ENCODE data around the gene NR2E3. TPM values are rescaled to one million over a fixed set of nuclear protein-coding genes. Genes with fewer than 3 reads are reported as not detected.

NR2E3 gene
- total and polyA plus RNA-seq, 2 of the 13 experiments (the other 11 are each of a cell fraction or from before 2014, with no cell fraction given): not detected

DNA sequence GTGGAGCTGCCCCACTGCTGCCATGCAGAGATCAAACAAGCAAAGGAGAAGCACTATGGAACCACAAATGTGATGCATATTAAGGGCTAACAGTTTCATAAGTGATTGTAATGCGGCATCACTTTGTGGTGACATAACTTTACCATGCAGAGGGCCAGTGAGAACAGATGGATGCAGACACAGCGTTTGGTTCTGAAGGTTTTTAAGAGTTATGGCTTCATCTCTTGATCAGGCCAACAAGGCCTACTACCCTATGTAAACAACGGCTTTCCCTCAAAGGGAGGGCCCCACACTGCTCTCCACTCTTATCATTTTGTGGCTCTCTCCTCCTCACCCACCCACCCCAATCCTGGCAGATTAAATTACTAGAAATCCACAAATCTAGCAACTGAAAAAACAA lies 13.4 kb downstream of the NR2E3 start:
- intact Hi-C loops (cut with micrococcal nuclease; ENCODE audit: unreplicated experiment): no loop called here
- no peak for FAIRE-seq
- peaks cover 21% of the 10 kb centered on the region; the same call in 1 of the 2 replicates for H3K9me3 ChIP-seq (ENCODE audit: low read length)
- no peak overlapping the region for H3K4me3 ChIP-seq (replicated peaks in 1 of 3; ENCODE audit: insufficient read depth in 1 of 3, low read depth in 2 of 3, low read length in 3 of 3)
- no peak for DNase-seq (ENCODE audit: low spot score)
- H3K4me2 ChIP-seq (ENCODE audit: low read depth, low read length): no peak overlapping the region
- no peak overlapping the region for H3K27ac ChIP-seq (ENCODE audit: extremely low read length, insufficient read depth, low read length)
- H3K27me3 ChIP-seq (ENCODE audit: control insufficient read depth in 1 of 2, insufficient read depth in 2 of 2, low read length in 2 of 2): no peaks in the 10 kb centered on the region
- in situ Hi-C loops (cut with HindIII; ENCODE audit: extremely low pct_ligation_motif_present, low pct_unique_long_range_greater_than_20kb): no loop called here
- POLR2A ChIA-PET: no interaction called here
- H2AFZ ChIP-seq (ENCODE audit: low read length): no peak overlapping the region
- TF ChIP-seq CEBPG (CRISPR knock-in tag; IDR thresholded peaks at IDR 0.05) (no peak), ZNF547 (CRISPR knock-in tag; IDR thresholded peaks at IDR 0.05) (no peak), MBD4 (IDR thresholded peaks at IDR 0.05; ENCODE audit: borderline replicate concordance, low read length) (no peak), NKX3-1 (CRISPR knock-in tag; IDR thresholded peaks at IDR 0.05) (no peak), ADNP (CRISPR knock-in tag; IDR thresholded peaks at IDR 0.05) (no peak)
- CTCF ChIA-PET (ENCODE audit: low intra/inter-chr PET ratio, low total read pairs): no interaction called here
- no peaks in the 10 kb centered on the region for H3K79me2 ChIP-seq (ENCODE audit: insufficient read depth, low read length)
- no TSS peak for BruUV-seq (replicated peaks)
- H4K20me1 ChIP-seq (ENCODE audit: insufficient read depth, low read length): no peaks in the 10 kb centered on the region
- H3K4me1 ChIP-seq (ENCODE audit: insufficient read depth, low read length): no peaks in the 10 kb centered on the region
- H3K36me3 ChIP-seq (replicated peaks in 1 of 2; ENCODE audit: control insufficient read depth in 1 of 2, insufficient read depth in 2 of 2, low read length in 2 of 2): no peaks in the 10 kb centered on the region; a peak in 2 of 5 replicates
- 74% methylated on average over 3 of the region's 3 CpGs for WGBS (ENCODE audit: low lambda C conversion rate)
- H3K9ac ChIP-seq (ENCODE audit: insufficient read depth, low read depth, low read length): no peak overlapping the region
- no peak for ATAC-seq

DNA sequence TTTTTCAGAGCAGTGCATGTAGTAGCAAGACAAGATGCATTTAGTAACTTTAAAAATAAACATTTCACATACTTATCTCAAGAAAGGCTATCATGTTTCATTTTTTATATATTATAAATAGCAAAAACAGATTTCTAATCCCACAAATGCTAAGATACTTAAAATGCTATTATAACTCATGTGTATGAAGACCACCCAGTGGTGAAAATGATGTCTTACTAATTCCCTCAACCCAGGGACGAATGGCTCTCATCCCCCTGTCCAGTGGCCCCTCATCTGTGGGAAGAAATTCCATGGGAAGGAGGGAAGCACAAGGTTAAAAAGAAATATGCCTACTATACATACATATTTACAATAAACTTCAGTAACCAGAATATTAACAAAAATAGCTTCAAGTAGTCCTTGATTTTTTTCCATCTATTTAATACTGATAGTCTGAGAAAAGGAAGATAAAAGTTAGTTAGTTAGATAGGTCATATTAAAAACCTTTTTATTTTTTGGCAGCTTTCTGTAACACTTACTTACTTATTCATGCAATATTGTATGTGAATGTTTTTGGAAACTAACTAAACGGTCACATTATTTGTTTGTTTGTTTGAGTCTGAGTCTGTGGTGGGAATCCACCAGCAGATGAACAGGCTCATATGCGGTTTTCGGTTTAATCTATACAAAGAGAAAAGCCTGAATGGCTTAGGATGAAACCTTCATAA lies 14.8 kb downstream of the NR2E3 start:
- BruUV-seq (replicated peaks): no TSS peak
- FAIRE-seq (no peak), ATAC-seq (no peak), DNase-seq (ENCODE audit: low spot score) (no peak)
- no peaks in the 10 kb centered on the region; a peak in 2 of 5 replicates for H3K36me3 ChIP-seq (replicated peaks in 1 of 2; ENCODE audit: control insufficient read depth in 1 of 2, insufficient read depth in 2 of 2, low read length in 2 of 2)
- CTCF ChIA-PET (ENCODE audit: low intra/inter-chr PET ratio, low total read pairs): no interaction called here
- in situ Hi-C loops (cut with HindIII; ENCODE audit: extremely low pct_ligation_motif_present, low pct_unique_long_range_greater_than_20kb) (no loop called here), intact Hi-C loops (cut with micrococcal nuclease; ENCODE audit: unreplicated experiment) (no loop called here)
- no peaks in the 10 kb centered on the region for H3K4me1 ChIP-seq (ENCODE audit: insufficient read depth, low read length)
- H3K9ac ChIP-seq (ENCODE audit: insufficient read depth, low read depth, low read length): no peak overlapping the region
- H3K27ac ChIP-seq (ENCODE audit: extremely low read length, insufficient read depth, low read length): no peak overlapping the region
- H3K27me3 ChIP-seq (ENCODE audit: control insufficient read depth in 1 of 2, insufficient read depth in 2 of 2, low read length in 2 of 2): no peaks in the 10 kb centered on the region
- H3K4me2 ChIP-seq (ENCODE audit: low read depth, low read length): no peak overlapping the region
- no peak overlapping the region for H2AFZ ChIP-seq (ENCODE audit: low read length)
- H3K79me2 ChIP-seq (ENCODE audit: insufficient read depth, low read length): no peaks in the 10 kb centered on the region
- peaks cover 16% of the 10 kb centered on the region; the same call in 1 of the 2 replicates for H3K9me3 ChIP-seq (ENCODE audit: low read length)
- H4K20me1 ChIP-seq (ENCODE audit: insufficient read depth, low read length): no peaks in the 10 kb centered on the region
- POLR2A ChIA-PET: no interaction called here
- WGBS (ENCODE audit: low lambda C conversion rate): 95% methylated on average over 4 of the region's 4 CpGs
- no peak overlapping the region for H3K4me3 ChIP-seq (replicated peaks in 1 of 3; ENCODE audit: insufficient read depth in 1 of 3, low read depth in 2 of 3, low read length in 3 of 3)
- no peak for TF ChIP-seq PHF5A (CRISPR knock-in tag; IDR thresholded peaks at IDR 0.05; ENCODE audit: low read depth, unreplicated experiment)
- no peak for TF ChIP-seq ZNF331 (CRISPR knock-in tag; IDR thresholded peaks at IDR 0.05)
- TF ChIP-seq BRD4 (CRISPR knock-in tag; IDR thresholded peaks at IDR 0.05): no peak
- TF ChIP-seq, protein P1, sequence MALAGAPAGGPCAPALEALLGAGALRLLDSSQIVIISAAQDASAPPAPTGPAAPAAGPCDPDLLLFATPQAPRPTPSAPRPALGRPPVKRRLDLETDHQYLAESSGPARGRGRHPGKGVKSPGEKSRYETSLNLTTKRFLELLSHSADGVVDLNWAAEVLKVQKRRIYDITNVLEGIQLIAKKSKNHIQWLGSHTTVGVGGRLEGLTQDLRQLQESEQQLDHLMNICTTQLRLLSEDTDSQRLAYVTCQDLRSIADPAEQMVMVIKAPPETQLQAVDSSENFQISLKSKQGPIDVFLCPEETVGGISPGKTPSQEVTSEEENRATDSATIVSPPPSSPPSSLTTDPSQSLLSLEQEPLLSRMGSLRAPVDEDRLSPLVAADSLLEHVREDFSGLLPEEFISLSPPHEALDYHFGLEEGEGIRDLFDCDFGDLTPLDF (CRISPR knock-in tag; IDR thresholded peaks at IDR 0.05): no peak
- TF ChIP-seq, protein P2, sequence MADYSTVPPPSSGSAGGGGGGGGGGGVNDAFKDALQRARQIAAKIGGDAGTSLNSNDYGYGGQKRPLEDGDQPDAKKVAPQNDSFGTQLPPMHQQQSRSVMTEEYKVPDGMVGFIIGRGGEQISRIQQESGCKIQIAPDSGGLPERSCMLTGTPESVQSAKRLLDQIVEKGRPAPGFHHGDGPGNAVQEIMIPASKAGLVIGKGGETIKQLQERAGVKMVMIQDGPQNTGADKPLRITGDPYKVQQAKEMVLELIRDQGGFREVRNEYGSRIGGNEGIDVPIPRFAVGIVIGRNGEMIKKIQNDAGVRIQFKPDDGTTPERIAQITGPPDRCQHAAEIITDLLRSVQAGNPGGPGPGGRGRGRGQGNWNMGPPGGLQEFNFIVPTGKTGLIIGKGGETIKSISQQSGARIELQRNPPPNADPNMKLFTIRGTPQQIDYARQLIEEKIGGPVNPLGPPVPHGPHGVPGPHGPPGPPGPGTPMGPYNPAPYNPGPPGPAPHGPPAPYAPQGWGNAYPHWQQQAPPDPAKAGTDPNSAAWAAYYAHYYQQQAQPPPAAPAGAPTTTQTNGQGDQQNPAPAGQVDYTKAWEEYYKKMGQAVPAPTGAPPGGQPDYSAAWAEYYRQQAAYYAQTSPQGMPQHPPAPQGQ (CRISPR knock-in tag; IDR thresholded peaks at IDR 0.05; ENCODE audit: borderline replicate concordance): no peak
- no peak for TF ChIP-seq XRCC5 (optimal IDR thresholded peaks at IDR 0.05; ENCODE audit: low read length)
- TF ChIP-seq SMARCC2 (IDR thresholded peaks at IDR 0.05): no peak
- TF ChIP-seq, protein P3, sequence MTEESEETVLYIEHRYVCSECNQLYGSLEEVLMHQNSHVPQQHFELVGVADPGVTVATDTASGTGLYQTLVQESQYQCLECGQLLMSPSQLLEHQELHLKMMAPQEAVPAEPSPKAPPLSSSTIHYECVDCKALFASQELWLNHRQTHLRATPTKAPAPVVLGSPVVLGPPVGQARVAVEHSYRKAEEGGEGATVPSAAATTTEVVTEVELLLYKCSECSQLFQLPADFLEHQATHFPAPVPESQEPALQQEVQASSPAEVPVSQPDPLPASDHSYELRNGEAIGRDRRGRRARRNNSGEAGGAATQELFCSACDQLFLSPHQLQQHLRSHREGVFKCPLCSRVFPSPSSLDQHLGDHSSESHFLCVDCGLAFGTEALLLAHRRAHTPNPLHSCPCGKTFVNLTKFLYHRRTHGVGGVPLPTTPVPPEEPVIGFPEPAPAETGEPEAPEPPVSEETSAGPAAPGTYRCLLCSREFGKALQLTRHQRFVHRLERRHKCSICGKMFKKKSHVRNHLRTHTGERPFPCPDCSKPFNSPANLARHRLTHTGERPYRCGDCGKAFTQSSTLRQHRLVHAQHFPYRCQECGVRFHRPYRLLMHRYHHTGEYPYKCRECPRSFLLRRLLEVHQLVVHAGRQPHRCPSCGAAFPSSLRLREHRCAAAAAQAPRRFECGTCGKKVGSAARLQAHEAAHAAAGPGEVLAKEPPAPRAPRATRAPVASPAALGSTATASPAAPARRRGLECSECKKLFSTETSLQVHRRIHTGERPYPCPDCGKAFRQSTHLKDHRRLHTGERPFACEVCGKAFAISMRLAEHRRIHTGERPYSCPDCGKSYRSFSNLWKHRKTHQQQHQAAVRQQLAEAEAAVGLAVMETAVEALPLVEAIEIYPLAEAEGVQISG (CRISPR knock-in tag; IDR thresholded peaks at IDR 0.05): no peak
- no peak for TF ChIP-seq HNRNPH1 (optimal IDR thresholded peaks at IDR 0.05; ENCODE audit: low read depth, low read length)

All from HepG2 (cell line).